HepG2 (cell line): ENCODE results near the gene RBPJ. TPM values are rescaled to one million over a fixed set of nuclear protein-coding genes. Genes with fewer than 3 reads are reported as not detected.

Experiments used
- ATAC-seq: fragments of 200-7000 bp; cut with Tn5 transposase; 3 replicates; pipeline ENCODE4 v1.9.1; 2020; ENCODE audit warnings: mild to moderate bottlenecking, moderate library complexity
- BruUV-seq: library from RNA; stranded (reverse); fragments of 400-500 nt; replicated peaks from 2 replicates; lab custom pipeline; 2021; lab: Mats Ljungman, UMichigan
- CTCF ChIA-PET: fragments of 300-600 bp; formaldehyde crosslinking; extraction: SDS; loops from one replicate; lab custom pipeline; 2021; ENCODE audit warnings: low total read pairs, inconsistent platforms, low intra/inter-chr PET ratio; lab: Yijun Ruan, JAX
- POLR2A ChIA-PET: fragments of 350-600 bp; sonication (Branson Sonifier 250); formaldehyde crosslinking; loops from one replicate; lab custom pipeline; 2020; ENCODE audit warnings: antibody characterized with exemption, inconsistent platforms; lab: Yijun Ruan, JAX
- DNase-seq: peaks from one replicate; pipeline ENCODE4 v3.0.0-alpha.2; 2015; ENCODE audit warnings: low spot score
- FAIRE-seq: peaks from 3 replicates; lab custom pipeline; 2011; peaks lifted over from hg19 to GRCh38; lab: Jason Lieb, UNC
- H2AFZ ChIP-seq: one replicate; pipeline ENCODE4 v1.6.1; 2011; ENCODE audit warnings: low read length, inconsistent platforms
- H3K27ac ChIP-seq: fragments of 300-600 bp; 3 replicates; pipeline ENCODE4 v1.8.0; 2011; ENCODE audit warnings: mixed run types, mild to moderate bottlenecking, mixed read lengths, low read length, inconsistent platforms; ENCODE audit not compliant: insufficient read depth; ENCODE audit errors: extremely low read length
- H3K27me3 ChIP-seq, 2 experiments: fragments of 200-600 bp in 1 of 2; 2 replicates in 1 of 2; 3 replicates in 1 of 2; pipeline versions ENCODE4 v1.6.0 to v1.8.0; 2011; ENCODE audit warnings: low read length in 2 of 2, mild to moderate bottlenecking in 2 of 2, moderate library complexity in 2 of 2, inconsistent platforms in 1 of 2; ENCODE audit not compliant: insufficient read depth in 2 of 2, control insufficient read depth in 1 of 2
- H3K36me3 ChIP-seq, 2 experiments: fragments of 200-600 bp in 1 of 2; replicated peaks in 1 of 2; 2 replicates in 1 of 2; 3 replicates in 1 of 2; pipeline versions ENCODE4 v1.5.1 to v1.8.0; 2011; ENCODE audit warnings: low read length in 2 of 2, inconsistent platforms in 1 of 2; ENCODE audit not compliant: insufficient read depth in 2 of 2, control insufficient read depth in 1 of 2
- H3K4me1 ChIP-seq: 2 replicates; pipeline ENCODE4 v1.5.1; 2012; ENCODE audit warnings: low read length, inconsistent platforms; ENCODE audit not compliant: insufficient read depth
- H3K4me2 ChIP-seq: 2 replicates; pipeline ENCODE4 v1.6.0; 2011; ENCODE audit warnings: low read depth, low read length, inconsistent platforms
- H3K4me3 ChIP-seq, 3 experiments: fragments of 200-600 bp in 1 of 3; sonication (generic), shearing (Covaris generic) in 1 of 3; replicated peaks in 1 of 3; 2 replicates each; pipeline ENCODE4 v1.5.1; 2011 to 2016; ENCODE audit warnings: low read length in 3 of 3, inconsistent platforms in 2 of 3, low read depth in 2 of 3, mild to moderate bottlenecking in 2 of 3, control low read depth in 1 of 3, mixed read lengths in 1 of 3; ENCODE audit not compliant: insufficient read depth in 1 of 3
- H3K79me2 ChIP-seq: one replicate; pipeline ENCODE4 v1.6.1; 2011; ENCODE audit warnings: low read length, inconsistent platforms; ENCODE audit not compliant: insufficient read depth
- H3K9ac ChIP-seq: 2 replicates; pipeline ENCODE4 v1.6.0; 2011; ENCODE audit warnings: mild to moderate bottlenecking, low read depth, low read length, inconsistent platforms; ENCODE audit not compliant: insufficient read depth
- H3K9me3 ChIP-seq: 2 replicates; pipeline ENCODE4 v1.5.1; 2012; ENCODE audit warnings: mild to moderate bottlenecking, low read length
- H4K20me1 ChIP-seq: 2 replicates; pipeline ENCODE4 v1.6.0; 2011; ENCODE audit warnings: inconsistent platforms, mild to moderate bottlenecking, low read length, moderate library complexity; ENCODE audit not compliant: insufficient read depth
- ASH2L ChIP-seq: fragments of 300-600, 200-600 bp; sonication (generic); IDR thresholded peaks from 2 replicates; pipeline ENCODE4 v1.7.0; 2017; ENCODE audit warnings: low read depth, mild to moderate bottlenecking, moderate library complexity, mixed read lengths, low read length; ENCODE audit not compliant: insufficient read length
- BRD4 ChIP-seq: sonication (generic); formaldehyde crosslinking; IDR thresholded peaks from 2 replicates; pipeline ENCODE4 v1.4.0; 2020; ENCODE audit warnings: missing genetic modification reagents
- MAFF ChIP-seq: IDR thresholded peaks from 2 replicates; pipeline ENCODE4 v1.6.1; 2011; ENCODE audit warnings: low read depth, low read length, improper control_type of control experiment
- MAFK ChIP-seq, 2 experiments: IDR thresholded peaks in 1 of 2; conservative IDR thresholded peaks in 1 of 2; 2 replicates each; pipeline ENCODE4 v1.6.1; 2011; ENCODE audit warnings: improper control_type of control experiment in 2 of 2, low read length in 2 of 2
- PAWR ChIP-seq: sonication (generic); formaldehyde crosslinking; IDR thresholded peaks from 2 replicates; pipeline ENCODE4 v1.4.0; 2020; ENCODE audit warnings: missing genetic modification reagents, mild to moderate bottlenecking, borderline replicate concordance
- ZKSCAN5 ChIP-seq: sonication (generic); formaldehyde crosslinking; IDR thresholded peaks from 2 replicates; pipeline ENCODE4 v1.5.1; 2020; ENCODE audit warnings: mild to moderate bottlenecking, missing genetic modification reagents
- ZNF160 ChIP-seq: sonication (generic); formaldehyde crosslinking; IDR thresholded peaks from 2 replicates; pipeline ENCODE4 v1.8.0; 2022; ENCODE audit warnings: mild to moderate bottlenecking, inconsistent platforms, missing genetic modification reagents
- WGBS: methylation state at CpG from one replicate; pipeline ENCODE4 v1.1.6; 2017; ENCODE audit warnings: low lambda C conversion rate; 5-methylcytosine and 5-hydroxymethylcytosine counted together
- in situ Hi-C: cut with HindIII; loops from 2 replicates; pipeline ENCODE4 v1.10.0; 2017; ENCODE audit warnings: low pct_unique_long_range_greater_than_20kb; ENCODE audit not compliant: extremely low pct_ligation_motif_present
- intact Hi-C: fragments of 100-400 bp; cut with micrococcal nuclease; formaldehyde crosslinking; loops from one replicate; pipeline ENCODE4 v1.10.0; 2022; ENCODE audit not compliant: unreplicated experiment
- polyA plus RNA-seq, 8 experiments: library from polyadenylated mRNA; depleted of rRNA in 3 of 8; stranded (reverse) in 7 of 8; unstranded in 1 of 8; fragments of >200 nt; fragmentation: Illumina TruSeq in 4 of 8; extraction: Trizol in 4 of 8; gene quantifications; 2 replicates each; pipeline versions ENCODE4 v1.2.1 to v1.2.3, GENCODE V29; 2011 to 2016; ENCODE audit warnings: low read depth in 4 of 8, missing spikeins in 1 of 8, mixed read lengths in 1 of 8; ENCODE audit not compliant: insufficient read depth in 1 of 8
- total RNA-seq, 5 experiments: library from RNA; depleted of rRNA; stranded (reverse); fragments of >200 nt; fragmentation: Illumina TruSeq; extraction: Trizol; gene quantifications; 2 replicates each; pipeline ENCODE4 v1.2.3, GENCODE V29; 2016; ENCODE audit warnings: low read depth in 1 of 5

The RBPJ gene
- total and polyA plus RNA-seq, 2 of the 13 experiments (the other 11 are each of a cell fraction or from before 2014, with no cell fraction given) = 25.9 to 33.2 TPM

GRCh38 chr4:26377328-26378311 lies 56.8 kb downstream of the RBPJ start:
- Histone ChIP-seq H3K36me3 (no peaks in the 10 kb centered on the region), H4K20me1 (peaks cover 46% of the 10 kb centered on the region), H3K79me2 (peaks cover 77% of the 10 kb centered on the region), H3K27ac (no peak overlapping the region), H3K4me1 (peaks cover 10% of the 10 kb centered on the region), H3K27me3 (no peaks in the 10 kb centered on the region), H3K9me3 (no peaks in the 10 kb centered on the region), H3K4me3 (no peak overlapping the region)
- in situ Hi-C loops = no loop called here
- FAIRE-seq (no peak), DNase-seq (no peak)
- 98% methylated on average over 4 of the region's 4 CpGs for WGBS
- BruUV-seq = no TSS peak
- peak; percentile 64 to 80 for TF ChIP-seq MAFK (conservative IDR thresholded peaks at IDR 0.05 in 1 of 2, IDR thresholded peaks at IDR 0.05 in 1 of 2; ENCODE audit: low read length in 2 of 2)
- no peak for TF ChIP-seq ZKSCAN5 (CRISPR knock-in tag)
- TF ChIP-seq MAFF = peak; percentile 70
- TF ChIP-seq, all 625 proteins: peak for 2
- ChIA-PET CTCF (no interaction called here), POLR2A (no interaction called here)
- no peak for ATAC-seq
- no peak overlapping the region for H3K4me2 ChIP-seq
- H2AFZ ChIP-seq = no peak overlapping the region
- intact Hi-C loops = no loop called here
- no peak overlapping the region for H3K9ac ChIP-seq

GRCh38 chr4:26379837-26380236 lies 59.0 kb downstream of the RBPJ start:
- in situ Hi-C loops (no loop called here), intact Hi-C loops (no loop called here)
- 94% methylated on average over 2 of the region's 2 CpGs for WGBS
- Histone ChIP-seq H3K27ac (no peak overlapping the region), H4K20me1 (peaks cover 30% of the 10 kb centered on the region), H2AFZ (no peak overlapping the region), H3K4me1 (no peaks in the 10 kb centered on the region), H3K36me3 (no peaks in the 10 kb centered on the region), H3K9me3 (no peaks in the 10 kb centered on the region), H3K79me2 (peaks cover 75% of the 10 kb centered on the region), H3K4me3 (no peak overlapping the region), H3K4me2 (no peak overlapping the region), H3K9ac (no peak overlapping the region), H3K27me3 (no peaks in the 10 kb centered on the region)
- TF ChIP-seq ASH2L (no peak), BRD4 (CRISPR knock-in tag) (no peak), ZNF160 (CRISPR knock-in tag) (no peak), PAWR (CRISPR knock-in tag) (no peak)
- ATAC-seq = no peak
- CTCF ChIA-PET = no interaction called here
- no peak for FAIRE-seq
- no peak for DNase-seq
- POLR2A ChIA-PET = no interaction called here
- no TSS peak for BruUV-seq
